HG03520 (cell line): Measurements from ENCODE around the gene SMIM14.
"Not testable (repeated sequence)": the region's sequence is repeated elsewhere in the genome, so short reads cannot be mapped to it uniquely, and the experiment has no call there.

Experiments used
- ATAC-seq: cut with Tn5 transposase; IDR thresholded peaks from one replicate; pipeline ENCODE4 v1.9.1; 2021; ENCODE audit warnings: mild to moderate bottlenecking, moderate library complexity; ENCODE audit not compliant: unreplicated experiment

Gene SMIM14

DNA sequence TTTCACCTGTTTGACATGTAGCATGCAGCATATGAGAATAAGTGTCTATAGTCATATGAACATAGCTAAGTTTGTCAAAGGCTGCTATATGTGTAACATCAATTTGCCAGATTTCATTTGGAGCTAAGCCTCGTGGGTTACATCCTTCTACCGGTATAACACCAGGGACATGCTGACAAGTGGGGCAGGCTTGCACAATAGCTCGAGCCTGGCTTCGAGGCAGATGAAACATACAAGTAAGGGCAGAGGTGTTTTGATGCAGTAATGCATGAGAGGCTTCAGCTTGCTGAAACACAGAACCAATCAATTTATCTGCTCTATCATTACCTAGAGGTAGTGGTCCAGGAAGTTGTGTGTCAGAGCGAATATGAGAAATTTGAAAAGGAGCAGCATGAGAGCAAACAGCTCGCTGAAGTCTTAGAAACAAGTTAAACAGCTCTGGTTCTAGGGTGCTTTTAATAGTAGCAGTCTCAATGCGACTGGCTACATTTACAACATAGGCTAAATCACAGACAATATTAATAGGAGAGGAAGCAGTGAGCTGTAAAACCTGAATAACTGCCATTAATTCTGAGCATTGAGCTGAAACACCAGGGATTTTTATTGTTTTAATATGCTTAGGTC, 96.6 kb downstream of the SMIM14 start:
- ATAC-seq: no peak

DNA sequence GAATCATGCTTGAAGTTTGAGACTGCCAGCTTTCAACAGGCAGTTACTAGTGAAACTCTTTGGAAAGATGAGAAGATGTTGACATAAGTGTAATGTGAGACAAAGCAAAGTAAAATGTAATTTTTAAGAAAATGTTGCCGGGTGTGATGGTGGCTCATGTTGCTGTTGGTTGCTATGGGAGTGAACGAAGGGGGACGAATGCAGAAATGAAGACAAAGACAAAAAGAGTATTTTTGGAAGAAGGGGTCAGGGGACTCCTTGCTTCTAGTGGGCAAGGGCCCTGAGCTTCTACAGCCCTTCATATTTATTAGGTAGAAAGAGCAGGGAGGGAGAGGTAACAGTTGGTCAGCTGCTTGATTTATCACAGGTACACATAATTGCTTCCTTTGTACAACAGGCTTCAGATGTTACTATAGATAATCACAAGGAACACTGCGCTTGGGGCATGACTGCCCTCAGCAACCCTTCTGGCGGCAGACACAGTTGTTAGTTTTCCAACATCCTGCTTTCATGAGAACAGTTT, 99.5 kb downstream of the SMIM14 start:
- no peak for ATAC-seq

DNA sequence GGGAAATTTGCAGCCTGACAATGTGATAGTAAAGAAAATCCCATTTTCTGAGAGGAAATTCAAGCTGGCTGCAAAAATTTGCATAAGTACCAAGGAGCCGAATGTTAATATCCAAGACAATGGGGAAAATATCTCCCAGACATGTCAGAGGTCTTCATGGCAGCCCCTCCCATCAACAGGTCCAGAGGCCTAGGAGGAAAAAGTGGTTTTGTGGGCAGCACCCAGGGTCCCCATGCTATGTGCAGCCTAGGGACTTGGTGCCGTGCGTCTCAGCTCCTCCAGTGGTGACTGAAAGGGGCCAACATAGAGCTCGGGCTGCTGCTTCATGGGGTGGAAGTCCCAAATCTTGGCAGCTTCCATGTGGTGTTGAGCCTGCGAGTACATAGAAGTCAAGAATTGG, 105.1 kb downstream of the SMIM14 start:
- ATAC-seq: no peak

DNA sequence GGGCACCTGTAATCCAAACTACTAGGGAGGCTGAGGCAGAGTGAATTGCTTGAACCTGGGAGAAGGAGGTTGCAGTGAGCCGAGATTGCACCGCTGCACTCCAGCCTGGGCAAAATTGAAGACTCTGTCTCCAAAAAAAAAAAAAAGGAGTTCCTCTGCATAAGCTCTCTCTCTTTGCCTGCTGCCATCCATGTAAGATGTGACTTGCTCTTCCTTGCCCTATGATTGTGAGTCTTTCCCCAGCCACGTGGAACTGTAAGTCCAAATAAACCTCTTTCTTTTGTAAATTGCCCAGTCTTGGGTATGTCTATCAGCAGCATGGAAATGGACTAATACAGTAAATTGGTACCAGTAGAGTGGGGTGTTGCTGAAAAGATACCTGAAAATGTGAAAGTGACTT, 106.4 kb downstream of the SMIM14 start:
- not testable (repeated sequence) for ATAC-seq

DNA sequence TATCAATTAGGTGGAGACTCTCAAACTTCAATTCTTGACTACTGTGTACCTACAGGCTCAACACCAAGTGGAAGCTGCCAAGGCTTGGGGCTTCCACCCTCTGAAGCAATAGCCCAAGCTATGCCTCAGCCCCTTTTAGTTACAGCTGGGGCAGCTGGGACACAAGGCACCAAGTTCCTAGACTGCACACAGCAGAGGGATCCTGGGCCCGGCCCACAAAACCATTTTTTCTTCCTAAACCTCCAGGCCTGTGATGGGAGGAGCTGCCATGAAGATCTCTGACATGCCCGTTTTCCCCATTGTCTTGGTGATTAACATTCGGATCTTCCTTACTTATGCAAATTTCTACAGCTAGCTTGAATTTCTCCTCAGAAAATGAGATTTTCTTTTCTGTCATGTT, 108.0 kb downstream of the SMIM14 start:
- no peak for ATAC-seq

DNA sequence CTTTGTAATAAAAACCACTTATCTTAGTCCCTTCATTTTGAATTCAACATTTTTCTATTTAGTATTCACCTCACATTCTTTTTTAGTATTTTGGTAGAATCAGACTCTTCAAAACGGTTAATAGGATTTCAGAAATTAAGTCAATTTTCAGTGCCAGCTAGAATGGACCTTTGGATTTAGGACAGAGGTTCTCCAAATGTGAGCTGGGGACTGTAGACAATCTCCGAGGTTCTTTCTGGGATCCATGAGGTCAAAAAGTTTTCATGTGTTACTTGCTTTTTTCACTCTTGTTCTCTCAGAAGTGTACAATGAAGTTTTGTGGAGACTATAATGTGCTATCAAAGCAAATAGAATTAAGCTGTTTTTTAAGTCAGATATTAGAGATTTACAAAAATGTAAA, 109.1 kb downstream of the SMIM14 start:
- ATAC-seq: no peak

DNA sequence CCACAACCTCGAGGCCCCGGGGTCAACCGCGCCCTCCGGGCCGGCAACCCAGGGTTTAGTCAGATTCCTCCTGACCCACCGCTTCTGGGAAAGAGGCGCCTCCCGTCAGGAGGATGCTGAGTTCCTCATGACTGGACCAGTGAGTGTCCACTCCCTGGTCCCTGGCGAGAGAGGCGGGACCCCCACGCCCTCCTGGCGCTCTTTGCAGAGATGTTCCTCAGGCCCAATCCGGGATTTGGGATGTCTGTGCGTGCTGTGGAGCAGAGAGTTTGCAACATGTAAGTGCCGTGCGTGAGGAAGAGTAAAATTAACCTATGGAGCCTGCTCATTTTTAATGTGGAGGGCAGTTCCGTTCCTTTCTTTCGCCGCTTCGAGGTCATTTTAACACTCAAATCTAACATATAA, 110.6 kb downstream of the SMIM14 start:
- no peak for ATAC-seq

DNA sequence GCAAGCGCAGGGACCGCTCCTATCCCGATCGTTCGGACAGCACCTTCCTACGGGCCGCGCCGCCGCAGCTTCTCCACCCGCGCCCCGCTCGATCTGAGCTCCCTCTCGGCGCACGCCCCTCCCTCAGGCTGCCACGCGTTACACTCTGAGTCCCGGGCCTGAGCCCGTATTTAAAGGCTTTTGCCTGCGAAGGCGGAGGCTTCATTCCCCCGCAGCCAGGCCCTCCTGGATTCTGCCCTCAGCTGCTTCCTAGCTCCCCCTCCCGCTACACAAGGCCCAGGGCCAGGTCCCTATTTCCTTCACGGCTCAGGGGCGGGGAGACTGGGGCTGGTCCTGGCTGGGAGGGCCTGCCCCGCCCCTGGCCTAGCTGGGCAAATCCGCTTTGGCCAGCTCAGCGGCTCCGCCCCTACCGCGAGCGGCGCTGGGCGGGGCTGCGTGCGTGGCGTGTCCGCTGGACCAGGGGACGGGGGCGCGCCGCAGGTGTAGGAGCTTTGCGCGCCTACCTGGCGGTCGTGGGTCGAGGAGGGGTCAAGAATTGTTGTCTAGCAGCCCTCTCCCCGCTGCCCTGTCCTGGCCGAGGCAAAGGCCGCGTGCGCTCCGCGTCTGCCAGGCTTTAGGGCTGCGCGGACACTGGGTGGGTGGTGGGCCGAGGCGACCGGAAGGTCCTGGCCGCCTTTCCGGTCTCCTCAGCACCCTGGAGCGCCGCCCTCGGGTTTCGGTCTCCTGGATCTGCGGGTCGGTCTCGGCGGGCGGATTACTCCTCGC, 111.2 kb downstream of the SMIM14 start, which contains the start of gene UGDH:
Gene UGDH, minus strand, starts transcription at position 144 of the 765 bp plus-strand sequence. CDS start 5,927 bp downstream, outside the sequence.
- peak; percentile 95 for ATAC-seq

DNA sequence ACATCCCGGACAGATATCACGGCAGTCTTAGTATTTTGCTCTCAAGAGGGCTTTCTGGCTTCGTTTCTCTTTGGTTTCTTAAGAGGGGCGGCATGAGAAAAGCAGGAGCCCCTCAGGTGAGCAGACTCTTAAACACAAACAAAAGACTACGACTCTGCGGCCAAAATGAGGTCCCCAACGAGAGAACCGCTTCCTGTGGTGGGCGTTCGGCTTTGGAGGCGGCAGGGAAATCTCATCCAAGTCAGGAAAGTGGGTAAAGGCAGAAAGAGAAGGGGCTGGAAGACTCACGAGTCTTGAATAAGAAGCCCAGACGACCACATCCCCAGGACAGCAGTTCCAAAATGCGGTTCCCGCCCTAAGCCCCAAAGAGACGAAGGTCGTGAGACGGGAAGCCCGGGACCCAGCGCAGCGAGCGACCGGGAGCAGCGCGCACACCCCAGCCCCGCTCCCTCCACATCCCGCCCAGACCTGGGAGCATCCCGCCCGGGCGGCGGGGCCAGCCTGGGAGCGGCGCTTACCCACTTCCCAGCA, 111.8 kb downstream of the SMIM14 start:
- no peak for ATAC-seq

DNA sequence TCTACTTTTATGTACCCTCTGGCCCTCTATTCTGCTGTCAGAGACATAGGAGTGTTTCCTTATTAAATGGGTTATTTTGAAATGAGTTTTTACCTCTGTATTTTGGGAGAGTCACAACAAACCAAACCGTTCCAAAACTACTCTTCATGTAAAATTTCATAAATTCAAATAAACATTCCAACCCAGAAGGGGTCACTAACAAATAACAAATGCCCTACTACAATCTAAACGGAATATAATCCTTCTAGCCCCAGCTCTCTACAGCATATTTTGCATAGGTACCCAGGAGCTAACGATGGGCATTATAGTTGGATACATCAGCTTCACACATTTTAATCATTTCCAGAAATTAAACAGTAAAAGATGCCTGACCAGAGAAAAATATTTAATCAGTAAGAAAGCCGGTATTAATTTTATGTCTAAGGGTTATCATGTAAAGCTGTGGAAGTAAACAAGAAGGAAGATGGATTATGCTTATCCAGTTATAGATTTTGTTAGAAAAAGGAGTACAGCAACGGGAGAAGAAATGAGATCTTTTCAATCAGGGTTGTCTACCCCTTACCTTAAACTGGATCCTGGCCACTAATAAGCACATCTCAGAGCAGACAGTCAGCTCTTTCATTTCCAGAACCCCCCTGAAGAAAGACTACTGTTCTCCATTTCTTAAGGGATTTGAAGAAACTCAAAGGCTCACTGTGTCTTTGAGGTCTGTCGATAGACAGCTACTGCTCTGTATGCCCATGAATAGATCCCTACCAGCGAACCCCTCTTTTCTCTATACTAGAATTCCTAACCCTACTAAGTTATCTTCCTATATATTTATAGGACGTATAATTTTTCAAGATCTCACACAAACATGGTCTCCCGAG, 112.6 kb downstream of the SMIM14 start:
- no peak for ATAC-seq

DNA sequence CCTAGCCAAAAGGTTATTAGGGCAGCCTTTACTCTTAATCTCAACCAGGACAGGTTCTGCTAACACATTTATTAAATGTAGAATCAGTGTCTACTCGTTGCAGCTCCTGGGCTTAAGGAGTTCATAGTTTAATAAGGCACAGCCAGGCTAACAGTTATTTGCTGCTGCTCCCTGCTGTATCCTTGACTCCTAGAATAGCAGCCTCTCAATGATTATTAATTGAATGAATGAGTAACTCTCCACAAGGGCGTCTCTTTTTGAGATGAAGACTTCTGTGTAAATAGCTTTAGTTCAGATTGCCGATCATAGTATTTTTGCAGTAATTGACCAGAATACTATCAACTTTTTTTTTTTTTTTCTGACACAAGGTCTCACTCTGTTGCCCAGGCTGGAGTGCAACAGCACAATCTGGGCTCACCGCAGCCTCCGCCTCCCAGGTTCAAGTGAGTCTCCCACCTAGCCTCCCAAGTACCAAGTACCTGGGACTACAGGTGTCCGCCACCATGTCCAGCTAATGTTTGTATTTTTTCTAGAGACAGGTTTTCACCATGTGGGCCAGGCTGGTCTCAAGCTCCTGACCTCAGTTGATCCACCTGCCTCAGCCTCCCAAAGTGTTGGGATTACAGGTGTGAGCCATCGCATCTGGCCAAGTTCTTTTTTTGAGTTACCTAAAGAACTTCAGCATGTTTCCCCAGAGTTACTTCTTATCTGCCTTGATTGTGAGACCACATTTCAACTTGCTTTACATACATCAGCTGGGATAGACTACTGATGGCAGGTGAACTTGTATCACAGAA, 114.3 kb downstream of the SMIM14 start:
- ATAC-seq: no peak

DNA sequence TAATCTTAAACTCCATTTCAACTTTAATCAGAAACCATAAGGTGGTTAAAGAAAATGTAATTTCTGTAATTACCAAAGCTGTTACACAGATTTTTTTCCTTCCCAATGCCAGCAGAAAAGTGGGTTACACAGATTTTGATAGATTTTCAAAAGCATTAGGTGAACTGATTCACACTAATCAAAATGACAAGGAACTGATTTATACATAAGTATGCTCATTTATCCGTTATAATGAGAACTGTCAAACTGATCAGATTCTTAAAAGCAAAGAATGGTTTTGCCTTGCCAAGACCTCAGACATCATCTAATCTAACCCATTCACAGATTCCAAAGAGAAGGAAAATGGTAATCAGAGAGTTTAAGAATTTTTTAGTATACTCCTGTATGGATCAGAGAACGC, 116.6 kb downstream of the SMIM14 start:
- ATAC-seq: no peak

DNA sequence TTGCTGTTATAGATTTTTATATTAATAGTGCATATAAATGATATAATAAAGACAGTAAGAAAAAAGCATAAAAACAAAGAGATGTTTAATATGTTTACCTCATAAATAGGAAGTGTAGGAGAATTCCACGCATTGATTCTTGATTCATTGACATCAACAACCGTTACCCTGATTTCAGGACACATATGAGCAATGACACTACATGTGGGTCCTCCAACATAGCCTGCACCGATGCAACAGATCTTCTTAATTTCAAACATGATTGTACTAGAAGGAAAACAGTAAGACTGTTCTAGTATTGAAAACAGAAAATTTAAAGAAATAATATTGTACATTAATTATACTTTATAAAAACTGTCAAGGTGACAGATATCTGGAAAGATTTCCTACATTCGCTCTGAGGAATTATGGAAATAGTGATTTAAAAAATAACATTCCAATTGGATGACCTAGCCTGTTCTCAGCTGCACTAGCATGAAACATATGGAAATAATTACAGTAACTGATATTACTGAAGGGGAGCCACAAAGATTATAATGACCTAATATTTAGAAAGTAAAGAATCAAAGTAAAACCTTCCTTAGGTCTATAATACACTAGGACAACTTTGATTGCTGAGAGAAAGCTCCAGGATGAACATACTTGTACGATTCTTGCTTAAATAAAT, 117.3 kb downstream of the SMIM14 start:
- no peak for ATAC-seq

DNA sequence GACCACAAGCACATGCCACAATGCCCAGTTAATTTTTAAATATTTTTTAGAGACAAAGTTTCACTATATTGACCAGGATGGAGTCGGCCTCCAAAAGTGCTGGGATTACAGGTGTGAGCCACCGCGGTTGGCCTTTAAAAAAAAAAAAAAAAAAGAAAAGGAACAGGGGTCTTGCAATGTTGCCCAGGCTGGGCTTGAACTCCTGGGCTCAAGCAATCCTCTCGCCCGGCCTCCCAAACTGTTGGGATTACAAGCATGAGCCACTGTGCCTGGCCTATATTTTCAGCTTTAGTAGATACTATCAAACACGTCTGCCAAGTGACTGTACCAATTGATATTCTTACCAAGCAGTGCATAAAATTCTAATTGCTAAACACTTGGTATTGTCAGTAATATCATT, 120.2 kb downstream of the SMIM14 start:
- ATAC-seq: no peak

DNA sequence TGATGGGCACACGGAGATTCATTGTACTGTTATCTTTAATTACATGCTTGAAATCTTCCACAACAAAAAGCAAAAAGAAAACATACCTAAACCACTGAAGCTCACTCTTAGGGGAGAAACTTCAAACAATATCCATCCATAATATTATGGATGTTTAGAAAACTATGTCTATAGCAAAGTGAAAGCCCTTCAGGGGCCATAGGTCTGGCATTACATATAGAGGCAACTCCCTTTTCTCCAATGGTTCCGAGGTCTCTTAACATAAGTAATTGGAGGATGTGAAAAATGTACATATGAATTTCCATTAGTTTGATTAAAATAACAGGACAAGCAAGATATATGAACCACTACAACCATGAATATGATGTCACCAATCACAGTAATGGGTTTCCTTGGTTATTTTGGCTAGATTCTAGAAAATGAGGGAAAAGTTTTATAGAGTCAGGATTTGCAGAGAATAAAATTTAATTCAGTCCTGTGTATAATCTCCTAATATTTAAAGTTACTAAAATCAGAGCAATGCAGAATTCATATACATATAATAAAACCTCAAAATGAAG, 122.2 kb downstream of the SMIM14 start:
- ATAC-seq: no peak

DNA sequence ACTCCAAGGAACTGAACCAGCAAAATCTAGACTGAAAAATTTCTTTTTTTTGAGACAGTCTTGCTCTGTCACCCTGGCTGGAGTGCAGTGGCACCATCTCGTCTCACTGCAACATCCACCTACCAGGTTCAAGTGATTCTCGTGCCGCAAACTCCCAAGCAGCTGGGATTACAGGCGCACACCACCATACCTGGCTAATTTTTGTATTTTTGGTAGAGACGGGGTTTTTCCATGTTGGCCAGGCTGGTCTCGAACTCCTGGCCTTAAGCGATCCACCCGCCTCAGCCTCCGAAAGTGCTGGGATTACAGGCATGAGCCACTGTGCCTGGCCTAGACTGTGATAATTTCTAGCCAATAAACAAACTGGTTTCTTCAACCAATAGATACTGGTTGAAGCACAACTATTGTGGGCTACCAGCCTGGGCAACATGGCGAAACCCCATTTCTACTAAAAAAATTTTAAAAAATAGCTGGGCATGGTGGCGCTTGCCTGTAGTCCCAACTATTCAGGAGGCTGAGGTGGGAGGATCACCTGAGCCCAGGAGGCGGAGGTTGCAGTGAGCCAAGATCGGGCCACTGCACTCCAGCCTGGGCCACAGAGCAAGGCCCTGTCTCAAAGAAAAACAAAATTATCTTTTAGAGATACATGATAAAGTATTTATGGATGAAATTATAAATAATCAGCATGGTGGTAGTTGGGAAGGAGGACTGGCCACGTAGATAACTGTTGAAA, 122.8 kb downstream of the SMIM14 start:
- not testable (repeated sequence) for ATAC-seq

DNA sequence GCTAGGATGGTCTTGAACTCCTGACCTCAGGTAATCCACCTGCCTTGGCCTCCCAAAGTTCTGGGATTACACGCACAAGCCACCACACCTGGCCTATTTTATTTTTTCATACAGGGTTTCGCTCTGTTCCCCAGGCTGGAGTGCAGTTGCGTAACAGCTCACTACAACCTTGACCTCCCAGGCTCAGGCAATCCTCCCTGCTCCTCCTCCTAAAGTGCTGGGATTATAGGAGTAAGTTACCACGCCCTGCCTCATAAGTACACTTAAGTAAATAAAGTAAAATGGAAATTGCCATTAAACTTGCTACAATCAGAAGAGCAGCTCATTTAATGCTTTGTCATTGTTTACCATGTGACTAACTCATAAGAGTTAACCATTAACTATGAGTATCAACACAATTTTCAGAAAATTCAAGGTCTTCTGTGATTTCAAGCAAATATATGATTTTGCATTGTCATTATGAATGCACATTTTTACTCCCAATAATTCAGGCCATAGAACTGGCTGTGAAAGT, 123.7 kb downstream of the SMIM14 start:
- no peak for ATAC-seq

DNA sequence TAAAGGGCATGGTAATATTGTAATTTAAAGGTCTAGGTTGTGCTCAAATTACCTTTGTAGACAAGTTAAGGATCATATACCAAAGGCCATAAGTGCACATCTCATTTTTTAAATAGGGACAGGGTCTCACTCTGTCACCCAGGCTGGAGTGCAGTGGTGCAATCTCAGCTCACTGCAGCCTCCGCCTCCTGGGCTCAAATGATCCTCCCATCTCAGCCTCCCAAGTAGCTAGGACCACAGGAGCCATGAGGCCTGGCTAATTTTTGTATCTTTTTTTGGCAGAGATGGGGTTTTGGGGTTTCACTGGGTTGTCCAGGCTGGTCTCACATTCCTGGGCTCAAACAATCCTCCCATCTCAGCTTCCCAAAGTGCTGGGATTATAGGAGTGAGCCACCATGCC, 124.4 kb downstream of the SMIM14 start:
- not testable (repeated sequence) for ATAC-seq
